ENCODE data around the gene BAZ1A. TPM values are rescaled to one million over a fixed set of nuclear protein-coding genes. Genes with fewer than 3 reads are reported as not detected.

The BAZ1A gene
- total and polyA plus RNA-seq, 9 of the 15 experiments (the other 6 are each of a cell fraction or from before 2014, with no cell fraction given): 22.0 to 71.2 (median 39.1) TPM

- DNase-seq (ENCODE audit: extremely low read depth in 1 of 4, low spot score in 3 of 4): no peak
- Histone ChIP-seq H3K9me3 (replicated peaks; ENCODE audit: control insufficient read depth, insufficient read depth, low read depth, low read length) (no peaks in the 10 kb centered on the region), H3K4me2 (ENCODE audit: insufficient read depth, low read length) (no peak overlapping the region), H4K20me1 (replicated peaks; ENCODE audit: control insufficient read depth, insufficient read depth, low read length) (no peaks in the 10 kb centered on the region), H3K4me3 (no peak overlapping the region), H3K27me3 (ENCODE audit: control insufficient read depth in 2 of 2, insufficient read depth in 2 of 2, low read length in 2 of 2) (no peaks in the 10 kb centered on the region), H3K9ac (ENCODE audit: insufficient read depth in 1 of 2, low read depth in 2 of 2, low read length in 2 of 2) (no peak overlapping the region), H3K9me1 (ENCODE audit: control insufficient read depth, insufficient read depth, low read length) (no peaks in the 10 kb centered on the region), H3K79me2 (ENCODE audit: control insufficient read depth, insufficient read depth, low read length) (peaks cover 5% of the 10 kb centered on the region), H3K4me1 (replicated peaks in 1 of 2; ENCODE audit: control insufficient read depth in 2 of 2, insufficient read depth in 2 of 2, low read length in 2 of 2) (peaks cover 5 to 9% of the 10 kb centered on the region in 2 experiments; a peak in 4 of 5 replicates), H3K36me3 (ENCODE audit: control insufficient read depth, insufficient read depth, low read length) (no peaks in the 10 kb centered on the region), H2AFZ (ENCODE audit: low read depth, low read length) (no peak overlapping the region), H3K27ac (ENCODE audit: extremely low read depth, low read depth, low read length) (no peak overlapping the region)
- intact Hi-C loops (cut with micrococcal nuclease): no loop called here
- ChIA-PET POLR2A (no interaction called here), CTCF (ENCODE audit: low intra/inter-chr PET ratio) (no interaction called here)
- no peak for FAIRE-seq
- in situ Hi-C loops (cut with MboI): loop anchor here (5.0 kb wide), 1 partner anchor 37 kb away; no protein-coding TSS in a partner anchor
- no TSS peak for BruUV-seq (replicated peaks)
- no peak for TF ChIP-seq MTA1 (IDR thresholded peaks at IDR 0.05; ENCODE audit: borderline replicate concordance)
- TF ChIP-seq CBX2 (IDR thresholded peaks at IDR 0.05; ENCODE audit: insufficient read depth, low read length, poor library complexity, severe bottlenecking): no peak
- TF ChIP-seq MEF2A (IDR thresholded peaks at IDR 0.05; ENCODE audit: control insufficient read depth, low read depth, low read length): peak; percentile 79
- peak; percentile 46 for TF ChIP-seq ATF3 (IDR thresholded peaks at IDR 0.05)
- no peak for TF ChIP-seq ATF3 (CRISPR knock-in tag; conservative IDR thresholded peaks at IDR 0.05)
- TF ChIP-seq CEBPB (tag; IDR thresholded peaks at IDR 0.05): no peak
- TF ChIP-seq GATAD2B (IDR thresholded peaks at IDR 0.05; ENCODE audit: borderline replicate concordance): no peak
- no peak for ATAC-seq
- WGBS (ENCODE audit: insufficient coverage, low coverage, missing lambda C conversion rate): 9% methylated on average over 2 of the region's 4 CpGs
These were observed 156.3 kb downstream of the BAZ1A start for GRCh38 chr14:34718750-34719304.
